ENCODE measurements around the gene TP53.

Gene TP53

GRCh38 chr17:7655541-7655840, 31.8 kb downstream of the TP53 start:
- Histone ChIP-seq H3K9me3 (ENCODE audit: insufficient read depth, low read depth, low read length) (no peaks in the 10 kb centered on the region), H3K27me3 (ENCODE audit: insufficient read depth, low read length, poor library complexity, severe bottlenecking) (no peaks in the 10 kb centered on the region), H2AFZ (ENCODE audit: low read length) (no peak overlapping the region), H3K4me1 (ENCODE audit: insufficient read depth, low read length, poor library complexity, severe bottlenecking) (no peaks in the 10 kb centered on the region), H3F3A (ENCODE audit: low read depth) (no peaks in the 10 kb centered on the region), H3K36me3 (ENCODE audit: insufficient read depth, low read length) (no peaks in the 10 kb centered on the region), H3K9ac (ENCODE audit: low read depth, low read length, poor library complexity, severe bottlenecking) (no peak overlapping the region), H3K4me3 (ENCODE audit: low read length, poor library complexity, severe bottlenecking) (no peak overlapping the region), H3K79me2 (ENCODE audit: insufficient read depth, low read length) (no peaks in the 10 kb centered on the region), H3K4me2 (ENCODE audit: low read depth, low read length, poor library complexity, severe bottlenecking) (no peak overlapping the region), H4K20me1 (ENCODE audit: insufficient read depth, low read length, poor library complexity, severe bottlenecking) (no peaks in the 10 kb centered on the region), H3K9me2 (replicated peaks; ENCODE audit: low read depth, low read length) (no peaks in the 10 kb centered on the region)
- TF ChIP-seq CTCF (conservative IDR thresholded peaks at IDR 0.05; ENCODE audit: low read length) (no peak), EZH2phosphoT487 (IDR thresholded peaks at IDR 0.05; ENCODE audit: borderline replicate concordance) (no peak)

- no peaks in the 10 kb centered on the region for H3K4me1 ChIP-seq (ENCODE audit: insufficient read depth, low read length, poor library complexity, severe bottlenecking)
- H3K79me2 ChIP-seq (ENCODE audit: insufficient read depth, low read length): no peaks in the 10 kb centered on the region
- no peaks in the 10 kb centered on the region for H4K20me1 ChIP-seq (ENCODE audit: insufficient read depth, low read length, poor library complexity, severe bottlenecking)
- H3K27me3 ChIP-seq (ENCODE audit: insufficient read depth, low read length, poor library complexity, severe bottlenecking): no peaks in the 10 kb centered on the region
- no peak overlapping the region for H2AFZ ChIP-seq (ENCODE audit: low read length)
- no peak overlapping the region for H3K4me2 ChIP-seq (ENCODE audit: low read depth, low read length, poor library complexity, severe bottlenecking)
- no peak overlapping the region for H3K4me3 ChIP-seq (ENCODE audit: low read length, poor library complexity, severe bottlenecking)
- H3K9me2 ChIP-seq (replicated peaks; ENCODE audit: low read depth, low read length): no peaks in the 10 kb centered on the region
- H3K9me3 ChIP-seq (ENCODE audit: insufficient read depth, low read depth, low read length): no peaks in the 10 kb centered on the region
- no peak for TF ChIP-seq EZH2phosphoT487 (IDR thresholded peaks at IDR 0.05; ENCODE audit: borderline replicate concordance)
- no peak for TF ChIP-seq CTCF (conservative IDR thresholded peaks at IDR 0.05; ENCODE audit: low read length)
- H3K36me3 ChIP-seq (ENCODE audit: insufficient read depth, low read length): no peaks in the 10 kb centered on the region
- H3F3A ChIP-seq (ENCODE audit: low read depth): no peaks in the 10 kb centered on the region
- no peak overlapping the region for H3K9ac ChIP-seq (ENCODE audit: low read depth, low read length, poor library complexity, severe bottlenecking)
These were observed 32.3 kb downstream of the TP53 start for GRCh38 chr17:7654832-7655540.

- Histone ChIP-seq H3K9me3 (ENCODE audit: insufficient read depth, low read depth, low read length) (no peaks in the 10 kb centered on the region), H3K4me1 (ENCODE audit: insufficient read depth, low read length, poor library complexity, severe bottlenecking) (no peaks in the 10 kb centered on the region), H3K9me2 (replicated peaks; ENCODE audit: low read depth, low read length) (no peaks in the 10 kb centered on the region), H3K79me2 (ENCODE audit: insufficient read depth, low read length) (no peaks in the 10 kb centered on the region), H3K4me3 (ENCODE audit: low read length, poor library complexity, severe bottlenecking) (no peak overlapping the region), H4K20me1 (ENCODE audit: insufficient read depth, low read length, poor library complexity, severe bottlenecking) (no peaks in the 10 kb centered on the region), H3K4me2 (ENCODE audit: low read depth, low read length, poor library complexity, severe bottlenecking) (no peak overlapping the region), H3K9ac (ENCODE audit: low read depth, low read length, poor library complexity, severe bottlenecking) (no peak overlapping the region), H3K27me3 (ENCODE audit: insufficient read depth, low read length, poor library complexity, severe bottlenecking) (no peaks in the 10 kb centered on the region), H3K36me3 (ENCODE audit: insufficient read depth, low read length) (no peaks in the 10 kb centered on the region), H3F3A (ENCODE audit: low read depth) (no peaks in the 10 kb centered on the region), H2AFZ (ENCODE audit: low read length) (no peak overlapping the region)
- no peak for TF ChIP-seq CTCF (conservative IDR thresholded peaks at IDR 0.05; ENCODE audit: low read length)
- no peak for TF ChIP-seq EZH2phosphoT487 (IDR thresholded peaks at IDR 0.05; ENCODE audit: borderline replicate concordance)
These were observed 34.6 kb downstream of the TP53 start for GRCh38 chr17:7652388-7653356.
